Hepatocyte (in vitro differentiated cells): ENCODE data around the gene ATAT1. TPM values are rescaled to one million over a fixed set of nuclear protein-coding genes. Genes with fewer than 3 reads are reported as not detected.

Source experiments
- DNase-seq: peaks from one replicate; pipeline ENCODE4 v3.0.0-alpha.2; 2016; ENCODE audit warnings: low spot score
- H2AFZ ChIP-seq: fragments of 200-600 bp; sonication (generic); 2 replicates; pipeline ENCODE4 v1.6.0; 2016; ENCODE audit warnings: antibody characterized with exemption, mild to moderate bottlenecking
- H3K27ac ChIP-seq: fragments of 200-600 bp; sonication (generic); 2 replicates; pipeline ENCODE4 v1.5.1; 2016; ENCODE audit warnings: mild to moderate bottlenecking
- H3K27me3 ChIP-seq: fragments of 200-600 bp; sonication (generic); 2 replicates; pipeline ENCODE4 v1.6.1; 2016
- H3K36me3 ChIP-seq: fragments of 200-600 bp; sonication (generic); replicated peaks from 2 replicates; pipeline ENCODE4 v1.5.1; 2016; ENCODE audit warnings: low read depth; ENCODE audit not compliant: insufficient read depth
- H3K4me1 ChIP-seq: fragments of 200-600 bp; sonication (generic); 2 replicates; pipeline ENCODE4 v1.5.1; 2016; ENCODE audit warnings: mild to moderate bottlenecking, moderate library complexity; ENCODE audit not compliant: insufficient read depth
- H3K4me2 ChIP-seq: fragments of 200-600 bp; sonication (generic); 2 replicates; pipeline ENCODE4 v1.6.0; 2016
- H3K4me3 ChIP-seq: fragments of 200-600 bp; sonication (generic); 2 replicates; pipeline ENCODE4 v1.5.1; 2016; ENCODE audit warnings: mild to moderate bottlenecking
- H3K79me2 ChIP-seq: fragments of 200-600 bp; sonication (generic); 2 replicates; pipeline ENCODE4 v1.6.0; 2017; ENCODE audit warnings: mild to moderate bottlenecking
- H3K9me2 ChIP-seq: fragments of 200-600 bp; sonication (generic); replicated peaks from 2 replicates; pipeline ENCODE4 v1.6.0; 2017; ENCODE audit warnings: mild to moderate bottlenecking; ENCODE audit not compliant: insufficient read depth
- H3K9me3 ChIP-seq: fragments of 200-600 bp; sonication (generic); 2 replicates; pipeline ENCODE4 v1.5.1; 2016; ENCODE audit warnings: low read depth, mild to moderate bottlenecking
- H4K20me1 ChIP-seq: fragments of 200-600 bp; sonication (generic); 2 replicates; pipeline ENCODE4 v1.6.0; 2016; ENCODE audit warnings: mild to moderate bottlenecking; ENCODE audit not compliant: insufficient read depth, poor library complexity, severe bottlenecking
- EZH2 ChIP-seq: fragments of 200-600 bp; sonication (generic); IDR thresholded peaks from 2 replicates; pipeline ENCODE4 v1.6.1; 2016; ENCODE audit warnings: antibody characterized with exemption, mild to moderate bottlenecking, borderline replicate concordance
- EZH2phosphoT487 ChIP-seq: fragments of 200-600 bp; sonication (generic); IDR thresholded peaks from one replicate; pipeline ENCODE4 v1.6.1; 2018; ENCODE audit warnings: antibody characterized with exemption, mild to moderate bottlenecking, low read depth, moderate library complexity; ENCODE audit not compliant: unreplicated experiment, severe bottlenecking
- WGBS: methylation state at CpG from one replicate; pipeline ENCODE4 v1.1.6; 2016; ENCODE audit warnings: low lambda C conversion rate; ENCODE audit errors: missing lambda C conversion rate; 5-methylcytosine and 5-hydroxymethylcytosine counted together
- polyA plus RNA-seq: library from polyadenylated mRNA; unstranded; fragments of >200 nt; fragmentation: Nextera tagmentation; extraction: Ambion mirVana; gene quantifications from 2 replicates; pipeline ENCODE4 v1.2.1, GENCODE V29; 2016
- total RNA-seq: library from RNA; depleted of rRNA; stranded (reverse); fragments of >200 nt; gene quantifications from 2 replicates; pipeline ENCODE4 v1.2.3, GENCODE V29; 2014
- TF ChIP-seq, protein P1 (sequence below): fragments of 200-600 bp; sonication (generic); IDR thresholded peaks from 2 replicates; pipeline ENCODE4 v1.5.1; 2016; ENCODE audit warnings: antibody characterized with exemption, mild to moderate bottlenecking; ENCODE audit not compliant: poor library complexity

The ATAT1 gene
- total and polyA plus RNA-seq, 2 experiments from 2014 or later: 7.0 to 18.3 TPM

- no peaks in the 10 kb centered on the region for H3K36me3 ChIP-seq
- no peak overlapping the region for H3K4me2 ChIP-seq
- H4K20me1 ChIP-seq: no peaks in the 10 kb centered on the region
- H2AFZ ChIP-seq: no peak overlapping the region
- no peak overlapping the region for H3K4me3 ChIP-seq
- no peaks in the 10 kb centered on the region for H3K27me3 ChIP-seq
- peak overlapping the region; percentile 95 for H3K27ac ChIP-seq
- H3K4me1 ChIP-seq: peaks cover 6% of the 10 kb centered on the region
- no peak for DNase-seq
- TF ChIP-seq EZH2 (no peak), EZH2phosphoT487 (no peak)
- TF ChIP-seq, protein P1, sequence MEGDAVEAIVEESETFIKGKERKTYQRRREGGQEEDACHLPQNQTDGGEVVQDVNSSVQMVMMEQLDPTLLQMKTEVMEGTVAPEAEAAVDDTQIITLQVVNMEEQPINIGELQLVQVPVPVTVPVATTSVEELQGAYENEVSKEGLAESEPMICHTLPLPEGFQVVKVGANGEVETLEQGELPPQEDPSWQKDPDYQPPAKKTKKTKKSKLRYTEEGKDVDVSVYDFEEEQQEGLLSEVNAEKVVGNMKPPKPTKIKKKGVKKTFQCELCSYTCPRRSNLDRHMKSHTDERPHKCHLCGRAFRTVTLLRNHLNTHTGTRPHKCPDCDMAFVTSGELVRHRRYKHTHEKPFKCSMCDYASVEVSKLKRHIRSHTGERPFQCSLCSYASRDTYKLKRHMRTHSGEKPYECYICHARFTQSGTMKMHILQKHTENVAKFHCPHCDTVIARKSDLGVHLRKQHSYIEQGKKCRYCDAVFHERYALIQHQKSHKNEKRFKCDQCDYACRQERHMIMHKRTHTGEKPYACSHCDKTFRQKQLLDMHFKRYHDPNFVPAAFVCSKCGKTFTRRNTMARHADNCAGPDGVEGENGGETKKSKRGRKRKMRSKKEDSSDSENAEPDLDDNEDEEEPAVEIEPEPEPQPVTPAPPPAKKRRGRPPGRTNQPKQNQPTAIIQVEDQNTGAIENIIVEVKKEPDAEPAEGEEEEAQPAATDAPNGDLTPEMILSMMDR: no peak
- 95% methylated on average over 8 of the region's 8 CpGs for WGBS
- H3K9me2 ChIP-seq: no peaks in the 10 kb centered on the region
- H3K9me3 ChIP-seq: no peaks in the 10 kb centered on the region
- peaks cover 23% of the 10 kb centered on the region for H3K79me2 ChIP-seq
These were observed 1.2 kb upstream of the ATAT1 start for GRCh38 chr6:30625511-30625910.

DNA sequence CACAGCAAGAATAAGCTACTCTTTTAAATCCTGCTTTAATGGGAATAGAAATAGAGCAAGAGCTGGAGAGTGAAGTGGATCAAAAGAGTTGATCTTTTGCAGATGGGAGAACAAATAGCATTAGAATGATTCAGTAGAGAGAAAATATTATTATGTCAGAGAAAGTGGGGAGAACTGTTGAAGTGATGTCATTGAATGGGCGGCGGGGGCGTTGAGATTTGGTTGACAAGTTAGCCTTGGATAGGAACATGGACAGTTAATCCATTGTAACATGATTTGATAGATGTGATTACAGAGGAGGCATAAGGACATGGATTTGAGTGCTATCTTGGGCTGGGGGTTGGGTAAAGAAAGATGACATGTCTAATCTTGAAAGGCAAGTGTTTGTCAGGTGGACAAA lies 9.2 kb downstream of the ATAT1 start:
- Histone ChIP-seq H3K9me3 (no peaks in the 10 kb centered on the region), H4K20me1 (no peaks in the 10 kb centered on the region), H3K4me3 (no peak overlapping the region), H3K36me3 (no peaks in the 10 kb centered on the region), H3K79me2 (no peaks in the 10 kb centered on the region), H3K27me3 (no peaks in the 10 kb centered on the region), H3K9me2 (no peaks in the 10 kb centered on the region), H2AFZ (no peak overlapping the region), H3K27ac (no peak overlapping the region), H3K4me1 (no peaks in the 10 kb centered on the region), H3K4me2 (no peak overlapping the region)
- no peak for DNase-seq
- 100% methylated on average over 3 of the region's 3 CpGs for WGBS
- TF ChIP-seq, protein P1: no peak
- TF ChIP-seq EZH2phosphoT487 (no peak), EZH2 (no peak)

- Histone ChIP-seq H3K27ac (no peak overlapping the region), H3K79me2 (peaks cover 19% of the 10 kb centered on the region), H3K9me3 (no peaks in the 10 kb centered on the region), H3K27me3 (no peaks in the 10 kb centered on the region), H2AFZ (no peak overlapping the region), H3K9me2 (no peaks in the 10 kb centered on the region), H3K4me1 (peaks cover 6% of the 10 kb centered on the region), H3K36me3 (no peaks in the 10 kb centered on the region), H3K4me3 (no peak overlapping the region), H4K20me1 (no peaks in the 10 kb centered on the region), H3K4me2 (no peak overlapping the region)
- 87% methylated on average over 10 of the region's 10 CpGs for WGBS
- DNase-seq: no peak
- TF ChIP-seq, protein P1: no peak
- TF ChIP-seq EZH2phosphoT487 (no peak), EZH2 (no peak)
These were observed 13.8 kb downstream of the ATAT1 start for GRCh38 chr6:30640481-30640880.

GRCh38 chr6:30641048-30641447 lies 14.4 kb downstream of the ATAT1 start:
- no peaks in the 10 kb centered on the region for H3K9me2 ChIP-seq

More at GRCh38 chr6:30641048-30641447, 14.4 kb downstream of the ATAT1 start:
- Histone ChIP-seq H3K36me3 (no peaks in the 10 kb centered on the region), H3K4me3 (no peak overlapping the region), H4K20me1 (peaks cover 2% of the 10 kb centered on the region), H3K4me1 (peaks cover 9% of the 10 kb centered on the region), H2AFZ (no peak overlapping the region), H3K9me3 (no peaks in the 10 kb centered on the region), H3K79me2 (peaks cover 25% of the 10 kb centered on the region), H3K27me3 (no peaks in the 10 kb centered on the region), H3K27ac (peak overlapping the region; percentile 30), H3K4me2 (no peak overlapping the region)
- TF ChIP-seq, protein P1: no peak
- TF ChIP-seq EZH2phosphoT487 (no peak), EZH2 (no peak)
- no peak for DNase-seq
- WGBS: 100% methylated on average over 1 of the region's 1 CpG
